HG03045 (cell line): ENCODE data around the gene ZNF91.
"Not testable (repeated sequence)": the region's sequence is repeated elsewhere in the genome, so short reads cannot be mapped to it uniquely, and the experiment has no call there.

Source experiments
- ATAC-seq: cut with Tn5 transposase; IDR thresholded peaks from one replicate; pipeline ENCODE4 v1.9.1; 2021; ENCODE audit warnings: mild to moderate bottlenecking, moderate library complexity; ENCODE audit not compliant: unreplicated experiment

ZNF91 gene

DNA sequence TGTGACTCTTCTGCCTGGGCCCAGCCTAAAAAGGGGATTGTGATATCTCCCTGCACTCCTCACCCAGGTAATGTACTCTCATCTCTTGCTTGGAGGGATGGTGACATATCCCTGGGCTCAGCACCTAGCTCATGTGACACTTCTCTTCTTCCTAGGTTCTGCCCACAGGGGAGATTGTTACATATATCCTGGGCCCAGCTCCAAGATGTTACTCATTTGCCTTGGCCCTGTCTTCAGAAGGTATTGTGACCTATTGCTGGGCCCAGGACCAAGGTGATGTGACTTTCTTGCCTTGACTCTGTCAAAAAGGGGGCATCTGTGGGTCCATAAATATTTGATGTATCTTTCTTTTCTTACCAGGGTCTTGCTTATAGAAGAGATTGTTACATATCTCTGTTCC is 73.9 kb downstream of the ZNF91 start:
- ATAC-seq: not testable (repeated sequence)

DNA sequence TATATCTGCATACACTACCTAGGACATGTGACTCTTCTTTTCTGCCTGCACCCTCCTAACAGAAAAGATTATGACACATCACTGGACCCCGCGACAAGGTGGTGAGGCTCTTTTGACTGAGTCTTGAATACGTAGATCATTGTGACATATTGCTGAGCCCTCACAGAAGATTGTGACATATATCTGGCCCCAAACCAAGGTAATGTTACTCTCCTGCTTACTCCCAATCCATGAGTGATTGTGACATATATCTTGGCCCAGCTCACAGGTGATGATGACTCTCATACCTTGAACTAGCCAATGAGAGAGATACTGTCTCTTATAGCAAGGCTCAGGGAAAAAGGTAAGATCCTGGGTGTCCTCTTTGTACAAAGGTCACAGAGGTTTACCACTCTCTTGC is 75.7 kb downstream of the ZNF91 start:
- ATAC-seq: not testable (repeated sequence)

DNA sequence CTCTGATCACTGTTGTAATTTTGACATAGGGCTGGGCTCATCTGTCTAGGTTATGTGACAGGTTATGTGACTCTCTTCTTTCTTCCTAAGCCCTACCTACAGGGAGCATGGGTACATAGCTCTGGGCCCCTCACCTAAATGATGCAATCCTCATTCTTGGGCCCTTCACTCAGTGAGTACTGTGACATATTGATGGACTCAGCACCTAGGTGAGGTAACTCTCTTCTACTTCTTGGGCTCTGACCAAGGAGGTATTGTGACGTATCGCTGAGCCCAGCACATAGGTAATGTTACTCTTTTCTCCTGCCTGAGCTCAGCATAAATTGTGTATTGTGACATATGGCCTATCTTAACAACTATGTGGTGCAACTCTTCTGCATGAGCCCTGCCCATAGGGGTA is 76.3 kb downstream of the ZNF91 start:
- not testable (repeated sequence) for ATAC-seq

DNA sequence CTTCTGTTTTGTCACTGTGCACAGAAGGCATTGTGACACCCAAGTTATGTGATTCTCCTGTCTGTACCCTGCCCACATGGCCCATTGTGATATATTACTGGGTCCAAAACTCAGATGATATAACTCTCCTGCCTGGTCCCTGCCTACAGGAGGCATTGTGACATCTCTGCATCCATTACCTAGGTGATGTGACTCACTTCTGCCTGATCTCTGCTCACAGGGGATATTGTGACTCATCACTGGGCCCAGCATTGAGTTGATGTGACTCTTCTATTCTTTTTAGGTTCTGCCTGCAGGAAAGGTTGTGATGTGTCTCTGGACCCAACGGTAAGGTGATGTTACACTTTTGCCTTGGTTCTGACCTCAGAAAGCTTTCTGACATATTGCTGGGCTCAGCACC is 77.1 kb downstream of the ZNF91 start:
- no peak for ATAC-seq

DNA sequence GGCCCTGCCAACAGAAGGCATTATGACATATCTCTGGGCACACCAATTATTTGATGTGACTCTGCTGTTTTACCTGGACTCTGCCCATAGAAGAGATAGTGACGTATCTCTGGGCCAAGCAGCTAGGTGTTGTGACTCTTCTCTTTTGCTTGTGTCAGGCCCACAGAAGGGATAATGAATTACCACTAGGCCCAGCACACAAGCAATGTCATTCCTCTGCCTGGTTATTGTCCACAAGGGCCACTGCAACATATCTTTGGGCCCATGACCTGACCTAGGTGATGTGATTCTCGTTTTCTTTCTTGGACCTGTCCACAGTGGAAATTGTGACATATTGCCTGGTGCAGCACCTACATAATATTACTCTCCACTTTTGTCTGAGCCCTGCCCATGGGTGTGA is 80.0 kb downstream of the ZNF91 start:
- no peak for ATAC-seq

DNA sequence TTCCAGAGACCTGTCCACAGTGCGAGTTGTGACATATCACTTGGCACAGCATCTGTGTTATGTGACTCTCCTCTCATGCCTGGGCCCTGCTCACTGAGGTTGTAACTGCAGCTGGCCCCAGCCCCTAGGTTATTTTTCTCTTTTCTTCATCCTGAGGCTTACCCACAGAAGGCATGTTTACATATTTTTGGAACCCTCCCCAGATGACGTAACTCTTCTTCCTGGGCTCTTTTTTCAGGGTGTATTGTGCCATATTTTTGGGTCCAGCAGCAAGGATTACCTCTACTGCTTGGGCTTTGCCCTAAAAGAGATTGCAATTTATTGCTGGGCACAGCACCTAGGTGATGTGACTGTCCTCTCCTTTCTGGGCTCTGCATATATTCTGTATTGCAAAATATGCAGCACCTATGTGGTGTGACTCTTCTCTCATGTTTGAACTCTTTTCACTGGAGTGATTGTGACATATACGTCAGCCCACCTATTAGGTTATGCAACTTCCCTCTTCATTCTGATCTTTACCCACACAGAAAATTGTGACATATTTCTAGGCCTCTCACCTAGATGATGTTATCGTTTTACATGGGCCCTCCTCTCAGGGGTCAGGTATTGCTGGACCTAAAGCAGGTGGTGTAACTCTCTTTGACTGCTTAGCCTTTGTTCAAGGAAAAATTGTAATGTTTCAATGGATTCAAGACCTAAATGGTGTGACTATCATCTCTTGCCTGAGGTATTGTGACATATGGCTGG is 80.6 kb downstream of the ZNF91 start:
- no peak for ATAC-seq

DNA sequence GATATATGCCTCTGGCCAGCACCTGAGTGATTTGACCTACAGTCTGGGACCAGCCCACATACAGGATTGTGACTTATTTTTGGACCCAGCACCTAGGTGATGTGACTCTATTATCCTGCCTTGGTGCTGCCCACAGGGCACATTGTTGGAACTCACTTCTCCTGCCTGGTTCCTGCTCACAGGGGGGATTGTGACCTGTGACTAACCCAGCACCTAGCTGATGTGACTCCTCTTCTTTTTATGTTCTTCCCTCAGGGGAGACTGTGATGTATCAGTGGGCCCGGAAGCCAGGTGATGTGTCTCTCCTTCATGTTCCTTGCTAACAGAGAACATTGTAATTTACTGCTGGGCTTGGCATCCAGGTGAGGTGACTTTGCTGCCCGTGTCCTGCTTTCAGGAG is 82.1 kb downstream of the ZNF91 start:
- no peak for ATAC-seq

DNA sequence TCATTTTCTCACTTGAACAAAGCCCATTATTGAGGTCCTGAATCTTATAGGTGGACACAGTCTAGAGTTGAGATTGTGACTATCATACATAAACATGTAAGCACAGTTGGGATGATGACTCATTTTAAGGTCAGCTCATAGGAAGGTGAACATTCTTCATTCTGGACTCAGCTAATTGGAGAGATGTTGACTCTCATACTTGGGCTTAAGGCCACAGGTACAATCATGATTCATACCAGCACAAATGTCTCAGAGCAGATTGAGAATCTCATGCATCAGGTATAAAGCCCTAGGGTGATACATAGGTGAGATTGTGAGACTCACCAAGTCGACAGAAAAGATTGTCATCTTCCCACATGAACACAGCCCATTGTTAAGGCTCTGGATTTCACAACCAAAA is 82.8 kb downstream of the ZNF91 start:
- no peak for ATAC-seq

DNA sequence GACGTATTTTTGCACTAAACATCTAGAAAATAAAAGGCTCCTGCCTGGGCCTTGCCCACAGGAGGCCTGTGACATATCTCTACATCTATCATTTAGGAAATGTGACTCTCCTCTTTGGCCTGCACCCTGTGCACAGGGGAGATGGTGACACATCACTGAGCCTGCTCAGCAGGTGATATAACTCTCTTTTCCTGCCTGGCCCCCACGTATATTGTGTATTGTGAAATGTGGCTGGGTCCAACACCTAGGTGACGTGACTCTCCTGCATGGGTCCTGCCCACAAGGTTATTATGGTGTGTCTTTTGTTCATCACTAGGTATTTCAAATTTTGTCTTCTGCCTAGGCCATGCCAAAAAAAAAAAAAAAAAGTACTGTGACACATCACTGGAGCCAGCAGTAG is 83.7 kb downstream of the ZNF91 start:
- no peak for ATAC-seq

DNA sequence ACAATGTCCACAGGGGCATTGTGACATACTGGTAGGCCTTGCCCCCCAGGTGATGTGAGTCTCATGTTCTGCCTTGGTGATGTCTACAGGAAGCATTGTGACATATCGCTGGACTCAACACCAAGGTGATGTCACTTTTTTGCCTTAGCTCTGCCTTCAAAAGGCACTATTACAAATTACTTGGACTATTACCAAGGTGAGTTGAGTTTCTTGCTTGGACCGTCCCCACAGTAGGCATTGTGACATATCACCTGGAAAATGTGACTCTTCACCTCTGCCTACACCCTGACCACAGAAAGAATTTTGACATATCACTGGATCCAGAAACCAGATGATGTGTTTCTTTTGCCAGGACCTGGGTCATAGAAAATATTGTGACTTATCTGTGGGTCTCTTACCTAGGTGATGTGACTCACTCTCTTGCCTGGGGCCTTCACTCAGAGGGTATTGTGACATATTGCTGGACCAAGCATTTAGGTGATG is 84.5 kb downstream of the ZNF91 start:
- ATAC-seq: no peak

DNA sequence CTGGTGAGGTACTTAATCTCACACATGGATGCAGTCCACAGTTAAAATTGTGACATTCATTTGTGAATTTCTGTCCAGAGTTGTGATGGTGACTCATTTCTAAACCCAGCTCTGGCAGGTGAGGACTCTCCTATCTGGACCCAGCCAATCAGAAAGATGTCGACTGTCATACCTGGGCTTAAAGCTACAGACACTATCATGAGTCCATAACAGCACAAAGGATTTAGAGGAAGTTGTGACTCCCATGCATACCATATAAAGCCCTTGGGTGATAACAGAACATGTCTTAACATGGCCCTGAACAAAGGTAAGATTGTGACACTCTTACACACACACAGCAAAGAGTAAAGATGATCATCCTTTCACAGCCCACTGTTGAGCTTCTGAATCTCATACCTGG is 85.3 kb downstream of the ZNF91 start:
- ATAC-seq: no peak

DNA sequence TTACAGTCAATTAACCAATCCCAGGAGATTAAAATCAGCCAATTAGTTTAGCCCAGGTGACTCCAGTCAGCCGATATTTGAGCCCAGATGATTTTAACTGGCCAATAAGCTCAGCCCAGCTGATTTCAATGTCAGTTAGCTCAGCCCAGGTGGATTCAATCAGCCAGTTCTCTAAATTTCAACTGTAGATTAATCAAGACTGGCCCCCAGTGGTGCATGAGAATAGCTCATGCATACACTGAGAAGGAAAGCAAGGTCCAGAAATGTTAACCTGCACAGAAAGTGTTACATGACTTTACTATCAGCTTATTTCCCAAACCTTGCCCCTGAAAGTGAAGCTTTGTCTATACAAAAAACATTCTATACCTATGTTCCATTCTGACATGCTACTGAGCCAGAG is 89.7 kb downstream of the ZNF91 start:
- ATAC-seq: no peak

DNA sequence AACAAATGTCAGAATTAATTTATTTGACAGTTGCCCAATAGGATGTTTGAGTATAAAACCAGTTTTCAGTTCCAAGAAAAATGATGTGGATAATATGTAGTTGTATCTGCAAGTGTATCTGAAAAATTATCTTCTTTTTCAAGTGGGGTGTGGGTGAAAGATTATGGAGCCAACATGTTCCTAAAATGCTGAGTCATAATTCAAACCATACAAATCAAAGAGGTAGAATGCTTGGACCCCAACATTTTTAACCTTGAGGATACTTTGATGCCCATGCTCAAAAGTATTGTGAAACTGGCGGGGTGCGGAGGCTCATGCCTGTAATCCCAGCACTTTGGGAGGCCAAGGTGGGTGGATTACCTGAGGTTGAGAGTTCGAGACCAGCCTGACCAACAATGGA is 91.0 kb downstream of the ZNF91 start:
- no peak for ATAC-seq

DNA sequence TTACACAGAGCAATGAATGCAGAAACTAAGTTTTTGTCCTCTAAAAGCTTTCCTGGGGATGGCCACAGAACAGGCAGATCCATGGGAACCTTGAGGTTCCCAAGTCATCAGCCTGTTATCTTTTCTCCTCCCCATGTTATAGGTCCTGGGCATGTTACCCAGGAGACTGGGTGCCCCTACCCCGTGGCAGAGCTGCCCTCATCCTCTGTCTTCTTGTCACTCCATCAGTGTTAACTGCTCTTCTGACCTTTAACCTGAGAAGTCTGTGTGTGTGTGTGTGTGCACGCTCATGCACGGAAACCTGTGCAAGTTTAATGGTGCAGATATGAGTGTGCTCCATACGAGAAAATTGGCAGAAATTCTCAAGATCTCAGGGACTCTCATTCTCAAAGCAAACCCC is 101.1 kb downstream of the ZNF91 start:
- ATAC-seq: no peak

DNA sequence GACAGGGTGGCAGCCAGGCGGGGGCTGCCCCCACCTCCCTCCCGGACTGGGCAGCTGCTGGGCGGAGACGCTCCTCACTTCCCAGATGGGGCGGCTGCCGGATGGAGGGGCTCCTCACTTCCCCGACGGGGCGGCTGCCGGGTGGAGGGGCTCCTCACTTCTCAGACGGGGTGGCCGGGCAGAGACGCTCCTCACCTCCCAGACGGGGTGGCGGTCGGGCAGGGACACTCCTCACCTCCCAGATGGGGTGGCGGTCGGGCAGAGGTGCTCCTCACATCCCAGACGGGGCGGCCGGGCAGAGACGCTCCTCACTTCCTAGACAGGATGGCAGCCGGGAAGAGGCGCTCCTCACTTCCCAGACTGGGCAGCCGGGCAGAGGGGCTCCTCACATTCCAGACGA is 105.3 kb downstream of the ZNF91 start:
- not testable (repeated sequence) for ATAC-seq
